Measurements from ENCODE around the gene ZNF639. TPM values are rescaled to one million over a fixed set of nuclear protein-coding genes. Genes with fewer than 3 reads are reported as not detected.

Gene ZNF639
- total RNA-seq, 1 experiment from 2014 or later: 44.1 TPM

DNA sequence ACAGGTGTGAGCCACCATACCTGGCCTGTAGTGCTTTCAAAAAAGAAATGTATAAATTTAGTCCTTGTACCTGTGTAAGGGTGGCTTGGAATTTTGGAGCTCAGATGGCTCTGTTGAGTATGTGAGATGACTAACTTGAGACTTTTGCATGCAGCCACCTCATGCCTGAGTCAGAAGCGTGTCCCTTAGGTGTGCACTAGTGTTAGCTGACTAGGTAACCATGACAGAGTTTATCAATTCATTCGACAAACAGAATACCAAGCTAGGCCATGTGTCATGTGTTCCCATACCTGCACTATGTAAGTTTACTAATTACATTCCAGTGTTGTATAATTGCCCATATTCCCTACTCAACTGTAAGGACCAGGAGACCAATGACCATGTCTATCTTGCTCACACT is 4.0 kb upstream of the ZNF639 start:
- Mint-ChIP-seq H3K36me3 (ENCODE audit: insufficient read depth in 1 of 3, low read depth in 3 of 3) (no peaks in the 10 kb centered on the region), H3K27me3 (ENCODE audit: low read depth) (peaks cover 13% of the 10 kb centered on the region), H3K4me3 (no peak overlapping the region), H3K9me3 (no peaks in the 10 kb centered on the region), H3K27ac (no peak overlapping the region), H3K4me1 (peaks cover 11 to 13% of the 10 kb centered on the region in 2 experiments)
- no peak overlapping the region for H3K4me2 ChIP-seq (ENCODE audit: insufficient read depth, insufficient read length, low read length)
- no peak overlapping the region for H4K8ac ChIP-seq (replicated peaks; ENCODE audit: insufficient read length, low read depth, low read length)
- H4K91ac ChIP-seq (ENCODE audit: insufficient read length, low read depth, low read length): no peak overlapping the region
- no peak overlapping the region for H2BK20ac ChIP-seq (ENCODE audit: low read depth, low read length, poor library complexity, severe bottlenecking)
- TF ChIP-seq CTCF (conservative IDR thresholded peaks at IDR 0.05): no peak
- no peak overlapping the region for H3K9ac ChIP-seq (ENCODE audit: extremely low read depth, insufficient read length, low read length)
- H3K4me1 ChIP-seq (ENCODE audit: insufficient read depth, low read length): no peaks in the 10 kb centered on the region
- no peak overlapping the region for H3K56ac ChIP-seq (ENCODE audit: insufficient read length, low read depth, low read length)
- no peak overlapping the region for H2AFZ ChIP-seq (ENCODE audit: low read length)
- H3K79me2 ChIP-seq (ENCODE audit: insufficient read depth, low read length): no peaks in the 10 kb centered on the region; the same call in 1 of the 2 replicates
- H2BK12ac ChIP-seq (ENCODE audit: insufficient read length, low read depth, low read length): no peak overlapping the region
- H3K79me1 ChIP-seq (ENCODE audit: insufficient read depth, low read depth, low read length, poor library complexity, severe bottlenecking): no peaks in the 10 kb centered on the region
- no peak overlapping the region for H3K4ac ChIP-seq (ENCODE audit: low read depth, low read length)
- no peak overlapping the region for H2BK120ac ChIP-seq (ENCODE audit: low read depth, low read length, poor library complexity, severe bottlenecking)
- H3K27me3 ChIP-seq (ENCODE audit: insufficient read depth, low read length): no peaks in the 10 kb centered on the region
- H2BK15ac ChIP-seq (ENCODE audit: low read depth, low read length): no peak overlapping the region
- no peak overlapping the region for H2AK5ac ChIP-seq (ENCODE audit: insufficient read length, low read length)
- H3K23me2 ChIP-seq (ENCODE audit: insufficient read length, low read depth, low read length, poor library complexity, severe bottlenecking): peaks cover 5% of the 10 kb centered on the region
- no peak overlapping the region for H2BK5ac ChIP-seq (ENCODE audit: insufficient read length, low read length)
- DNase-seq: no peak
- H3K14ac ChIP-seq (ENCODE audit: insufficient read depth, low read length): no peak overlapping the region
- H3K27ac ChIP-seq (ENCODE audit: insufficient read length, low read depth, low read length): no peak overlapping the region
- H3K18ac ChIP-seq (ENCODE audit: insufficient read length, low read depth, low read length): no peak overlapping the region
- H4K5ac ChIP-seq (ENCODE audit: insufficient read length, low read depth, low read length): no peak overlapping the region
- H3K23ac ChIP-seq (ENCODE audit: insufficient read length, low read depth, low read length): no peak overlapping the region
- no peaks in the 10 kb centered on the region for H3K9me3 ChIP-seq (ENCODE audit: control insufficient read depth, low read depth, low read length)
- no peak overlapping the region for H3T11ph ChIP-seq (ENCODE audit: low read length)
- no CpG with 5 or more reads among the region's 2 CpGs for WGBS (ENCODE audit: extremely low coverage, insufficient read length, low lambda C conversion rate)
- no peaks in the 10 kb centered on the region for H4K20me1 ChIP-seq (ENCODE audit: control insufficient read depth, insufficient read depth, insufficient read length)
